ENCODE measurements around the gene DBNDD2.

DBNDD2 gene

GRCh38 chr20:45402946-45403345 lies 5.1 kb upstream of the DBNDD2 start:
- TF ChIP-seq, protein P1, sequence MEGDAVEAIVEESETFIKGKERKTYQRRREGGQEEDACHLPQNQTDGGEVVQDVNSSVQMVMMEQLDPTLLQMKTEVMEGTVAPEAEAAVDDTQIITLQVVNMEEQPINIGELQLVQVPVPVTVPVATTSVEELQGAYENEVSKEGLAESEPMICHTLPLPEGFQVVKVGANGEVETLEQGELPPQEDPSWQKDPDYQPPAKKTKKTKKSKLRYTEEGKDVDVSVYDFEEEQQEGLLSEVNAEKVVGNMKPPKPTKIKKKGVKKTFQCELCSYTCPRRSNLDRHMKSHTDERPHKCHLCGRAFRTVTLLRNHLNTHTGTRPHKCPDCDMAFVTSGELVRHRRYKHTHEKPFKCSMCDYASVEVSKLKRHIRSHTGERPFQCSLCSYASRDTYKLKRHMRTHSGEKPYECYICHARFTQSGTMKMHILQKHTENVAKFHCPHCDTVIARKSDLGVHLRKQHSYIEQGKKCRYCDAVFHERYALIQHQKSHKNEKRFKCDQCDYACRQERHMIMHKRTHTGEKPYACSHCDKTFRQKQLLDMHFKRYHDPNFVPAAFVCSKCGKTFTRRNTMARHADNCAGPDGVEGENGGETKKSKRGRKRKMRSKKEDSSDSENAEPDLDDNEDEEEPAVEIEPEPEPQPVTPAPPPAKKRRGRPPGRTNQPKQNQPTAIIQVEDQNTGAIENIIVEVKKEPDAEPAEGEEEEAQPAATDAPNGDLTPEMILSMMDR (IDR thresholded peaks at IDR 0.05): no peak

- TF ChIP-seq, protein P1 (IDR thresholded peaks at IDR 0.05): no peak
These were observed 3.7 kb upstream of the DBNDD2 start for GRCh38 chr20:45404438-45404837.

DNA sequence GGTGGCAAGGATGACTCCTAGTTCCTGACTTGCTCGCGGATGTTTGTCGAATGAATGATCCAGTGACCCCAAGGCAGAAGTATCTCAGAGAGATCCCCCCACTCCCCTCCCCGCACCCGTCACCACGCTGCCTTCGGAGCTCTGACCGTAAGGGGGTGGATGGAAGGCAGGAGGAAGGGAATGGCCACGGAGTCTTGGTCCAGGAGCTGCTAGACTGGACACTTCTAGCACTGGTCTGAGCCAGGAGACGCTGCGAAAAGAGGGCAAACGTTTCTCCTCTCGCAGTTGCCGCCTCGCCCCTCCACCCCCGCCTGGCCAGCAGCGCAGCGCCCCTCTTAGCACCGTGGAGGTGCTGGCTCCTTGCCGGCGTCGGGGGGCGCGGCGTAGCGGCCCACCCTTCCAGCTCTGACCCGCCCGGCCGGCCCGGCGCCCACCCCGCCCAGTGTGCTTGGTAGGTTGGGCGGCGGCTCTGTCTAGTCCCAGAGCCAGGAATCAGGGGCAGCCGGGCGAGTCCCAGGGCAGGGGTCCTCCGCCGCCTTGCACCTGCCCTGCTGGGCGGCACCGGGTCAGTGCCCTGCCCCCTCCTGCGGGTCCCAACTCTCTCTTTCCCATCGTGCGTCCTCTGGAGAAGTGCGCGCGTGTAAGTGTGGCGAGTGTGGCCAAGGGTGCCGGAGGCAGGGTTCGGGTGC lies 2.4 kb upstream of the DBNDD2 start:
- TF ChIP-seq, protein P1 (IDR thresholded peaks at IDR 0.05): no peak

DNA sequence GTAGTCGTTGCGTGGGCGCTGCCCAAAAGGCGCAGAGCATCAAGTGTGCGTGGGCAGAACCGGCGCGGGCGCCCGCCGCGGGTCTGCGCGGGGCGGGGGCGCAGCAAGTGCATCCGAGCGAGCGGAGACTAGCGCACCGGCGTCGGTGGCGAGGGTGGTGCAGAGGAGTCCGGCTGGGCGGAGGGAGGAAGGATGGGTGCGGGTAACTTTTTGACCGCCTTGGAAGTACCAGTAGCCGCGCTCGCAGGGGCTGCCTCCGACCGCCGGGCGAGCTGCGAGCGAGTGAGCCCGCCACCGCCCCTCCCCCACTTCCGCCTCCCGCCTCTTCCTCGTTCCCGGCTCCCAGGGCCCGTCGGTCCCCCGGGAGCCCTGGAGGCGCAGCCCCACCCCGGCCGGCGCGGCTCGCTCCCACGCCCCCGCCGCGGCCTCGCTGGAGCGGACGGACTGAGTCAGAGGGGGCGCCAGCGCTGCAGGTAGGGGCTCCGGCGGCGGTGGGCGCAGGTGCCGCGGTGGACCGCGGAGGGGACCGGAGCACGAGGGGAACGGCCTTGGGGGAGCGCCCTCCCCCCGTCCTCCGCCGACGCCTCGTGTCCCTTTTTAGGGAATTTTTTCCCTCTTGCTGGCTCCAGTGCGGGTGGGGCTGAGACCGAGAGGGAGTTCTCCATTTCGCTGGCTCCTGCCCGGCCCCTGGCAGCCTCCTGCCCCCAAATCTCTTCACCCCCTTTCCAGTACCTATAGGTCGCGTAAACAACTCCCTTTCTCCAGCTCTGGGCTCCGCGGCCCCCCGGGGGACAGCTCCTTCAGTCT lies 1.6 kb upstream of the DBNDD2 start:
- TF ChIP-seq, protein P1 (IDR thresholded peaks at IDR 0.05): no peak

GRCh38 chr20:45407067-45407745 lies 883 bp upstream of the DBNDD2 start:
- TF ChIP-seq, protein P1 (IDR thresholded peaks at IDR 0.05): no peak

DNA sequence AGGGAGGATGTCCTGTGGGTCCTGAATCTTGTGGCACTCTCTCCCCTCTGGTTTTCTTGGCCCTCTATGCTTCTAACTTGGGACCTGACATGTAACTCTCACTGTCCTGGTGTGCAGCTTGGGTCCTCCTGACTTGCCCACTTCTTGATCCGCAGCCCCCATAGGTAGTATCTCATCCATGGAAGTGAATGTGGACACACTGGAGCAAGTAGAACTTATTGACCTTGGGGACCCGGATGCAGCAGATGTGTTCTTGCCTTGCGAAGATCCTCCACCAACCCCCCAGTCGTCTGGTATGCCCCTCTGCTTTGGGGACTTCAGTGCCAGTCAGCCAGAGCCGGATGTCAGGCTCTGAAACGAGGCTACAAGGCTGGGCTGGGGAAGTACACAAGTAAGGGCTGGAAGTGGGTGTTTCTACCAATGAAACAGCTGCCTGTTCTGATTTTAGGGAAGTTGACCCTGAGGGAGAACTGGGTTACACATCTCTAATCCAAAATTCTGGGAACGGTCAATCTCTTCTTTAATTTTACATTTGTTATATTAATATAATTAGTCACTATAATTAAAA lies 641 bp downstream of the DBNDD2 start:
- TF ChIP-seq, protein P1 (IDR thresholded peaks at IDR 0.05): no peak

- TF ChIP-seq, protein P1 (IDR thresholded peaks at IDR 0.05): no peak
These were observed 1.6 kb downstream of the DBNDD2 start for GRCh38 chr20:45409521-45410272.

Data from LNCAP (cell line).